Urinary bladder (tissue), 4 donors: Measurements from ENCODE around the gene IL1RAPL1. TPM values are rescaled to one million over a fixed set of nuclear protein-coding genes. Genes with fewer than 3 reads are reported as not detected.

Source experiments
- DNase-seq: peaks from one replicate; pipeline ENCODE4 v3.0.0-alpha.2; 2015; ENCODE audit errors: extremely low spot score
- H3K27ac ChIP-seq: one replicate; pipeline ENCODE4 v1.5.1; 2013; ENCODE audit warnings: low read depth, mild to moderate bottlenecking, moderate library complexity
- H3K36me3 ChIP-seq: one replicate; pipeline ENCODE4 v1.6.1; 2013; ENCODE audit warnings: mild to moderate bottlenecking, moderate library complexity; ENCODE audit not compliant: insufficient read depth
- H3K4me1 ChIP-seq: one replicate; pipeline ENCODE4 v1.6.1; 2013; ENCODE audit warnings: mild to moderate bottlenecking, moderate library complexity; ENCODE audit not compliant: insufficient read depth
- H3K4me3 ChIP-seq: one replicate; pipeline ENCODE4 v1.5.1; 2013; ENCODE audit warnings: low read depth, low read length
- WGBS: extraction: QIAGEN DNeasy Blood & Tissue Kit; methylation state at CpG from one replicate; pipeline ENCODE4 v1.1.7; 2013; 5-methylcytosine and 5-hydroxymethylcytosine counted together
- polyA plus RNA-seq: library from polyadenylated mRNA; stranded (reverse); fragments of 200-250 nt; gene quantifications from one replicate; pipeline ENCODE4 v1.2.3, GENCODE V29; 2013
- small RNA-seq: library from RNA; depleted of rRNA; stranded (forward); fragments of <200 nt; gene quantifications from one replicate; pipeline ENCODE3, GENCODE V24; 2014
- total RNA-seq: library from RNA; depleted of rRNA; stranded (reverse); fragments of >200 nt; gene quantifications from one replicate; pipeline ENCODE4 v1.2.3, GENCODE V29; 2014
- donor health status: healthy with polysubstance abuse.
- donor health status: healthy.

IL1RAPL1 gene
- total and polyA plus RNA-seq, 2 donors, result 1.4 to 21.3 TPM

- Histone ChIP-seq H3K36me3 (no peaks in the 10 kb centered on the region), H3K4me1 (no peaks in the 10 kb centered on the region), H3K4me3 (no peak overlapping the region), H3K27ac (no peak overlapping the region)
- DNase-seq, result no peak
- WGBS, result 41% methylated on average over 1 of the region's 1 CpG
These were observed 1361.4 kb downstream of the IL1RAPL1 start for GRCh38 chrX:29948653-29949052.

DNA sequence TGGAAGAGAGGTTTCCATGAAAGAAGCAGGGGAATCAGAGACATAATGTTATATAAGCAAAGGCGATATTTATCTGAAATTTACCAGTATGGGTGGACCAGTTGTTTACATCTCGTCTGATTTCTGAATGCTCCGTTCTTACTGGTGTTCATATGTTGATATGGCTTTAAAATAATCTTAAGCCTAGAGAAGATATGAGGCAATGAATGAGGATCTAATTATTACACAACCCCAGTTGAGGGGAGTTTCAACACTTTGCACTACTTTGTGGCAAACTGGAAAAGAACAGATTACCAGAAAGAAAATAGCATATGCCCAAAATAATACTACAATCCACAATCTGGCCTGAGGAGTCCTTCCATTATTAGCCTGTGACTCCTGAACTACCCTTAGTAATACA is 1364.8 kb downstream of the IL1RAPL1 start:
- no peaks in the 10 kb centered on the region for H3K4me1 ChIP-seq

GRCh38 chrX:29962061-29962460 is 1374.8 kb downstream of the IL1RAPL1 start:
- WGBS, result 79% methylated on average over 2 of the region's 2 CpGs
- Histone ChIP-seq H3K36me3 (no peaks in the 10 kb centered on the region), H3K4me1 (no peaks in the 10 kb centered on the region), H3K27ac (no peak overlapping the region), H3K4me3 (no peak overlapping the region)
- no peak for DNase-seq

More for the DNA sequence above, 1364.8 kb downstream of the IL1RAPL1 start:
- Histone ChIP-seq H3K4me3 (no peak overlapping the region), H3K36me3 (no peaks in the 10 kb centered on the region), H3K27ac (no peak overlapping the region)
- 85% methylated on average over 3 of the region's 3 CpGs for WGBS
- DNase-seq, result no peak

- Histone ChIP-seq H3K4me3 (no peak overlapping the region), H3K27ac (no peak overlapping the region), H3K4me1 (no peaks in the 10 kb centered on the region), H3K36me3 (no peaks in the 10 kb centered on the region)
- no peak for DNase-seq
- 79% methylated on average over 1 of the region's 1 CpG for WGBS
These were observed 1378.4 kb downstream of the IL1RAPL1 start for GRCh38 chrX:29965634-29966033.

GRCh38 chrX:29992083-29992482 is 1404.8 kb downstream of the IL1RAPL1 start:
- 91% methylated on average over 3 of the region's 3 CpGs for WGBS
- no peak overlapping the region for H3K4me3 ChIP-seq
- no peak overlapping the region for H3K27ac ChIP-seq
- no peak for DNase-seq
- no peaks in the 10 kb centered on the region for H3K4me1 ChIP-seq
- H3K36me3 ChIP-seq, result no peaks in the 10 kb centered on the region

- Histone ChIP-seq H3K4me3 (no peak overlapping the region), H3K27ac (no peak overlapping the region), H3K36me3 (no peaks in the 10 kb centered on the region), H3K4me1 (no peaks in the 10 kb centered on the region)
- DNase-seq, result no peak
- 53% methylated on average over 1 of the region's 1 CpG for WGBS
These were observed 1418.6 kb downstream of the IL1RAPL1 start for GRCh38 chrX:30005813-30006212.

Small RNA genes lying within 50 kb of the gene (small RNA-seq; reads per million reads assigned to genes)
- gene MIR4666B, result not detected
- not detected for gene RF00284
- 0.68 reads per million, percentile 61 among the genes with 10 or more reads in this experiment for gene RNA5SP500
